ENCODE data around the gene OR51T1. TPM values are rescaled to one million over a fixed set of nuclear protein-coding genes. Genes with fewer than 3 reads are reported as not detected.

The OR51T1 gene
- total RNA-seq, 1 donor from 2014 or later = not detected

GRCh38 chr11:4922304-4922703, 40.6 kb downstream of the OR51T1 start:
- H3K27me3 ChIP-seq = no peaks in the 10 kb centered on the region
- H3K9me3 ChIP-seq = no peaks in the 10 kb centered on the region
- no peaks in the 10 kb centered on the region for H3K36me3 ChIP-seq
- no peaks in the 10 kb centered on the region for H3K4me1 ChIP-seq
- TF ChIP-seq POLR2A (IDR thresholded peaks at IDR 0.05) = no peak
- no peak for TF ChIP-seq CTCF (IDR thresholded peaks at IDR 0.05)
- TF ChIP-seq POLR2AphosphoS5 (IDR thresholded peaks at IDR 0.05; ENCODE audit: insufficient read depth in 1 of 2, low read depth in 1 of 2) = no peak
- intact Hi-C loops (cut with DNase I) = no loop called here
- H3K27ac ChIP-seq = no peak overlapping the region
- no peak for DNase-seq (ENCODE audit: extremely low spot score in 2 of 2)
- H3K4me3 ChIP-seq = no peak overlapping the region

- Histone ChIP-seq H3K27me3 (no peaks in the 10 kb centered on the region), H3K36me3 (no peaks in the 10 kb centered on the region), H3K27ac (no peak within 1 kb of the TSS), H3K4me1 (no peaks in the 10 kb centered on the region), H3K4me3 (no peak within 1 kb of the TSS), H3K9me3 (no peaks in the 10 kb centered on the region)
- intact Hi-C loops (cut with DNase I) = no loop called here
- no peak for DNase-seq (ENCODE audit: extremely low spot score in 2 of 2)
- TF ChIP-seq POLR2AphosphoS5 (IDR thresholded peaks at IDR 0.05; ENCODE audit: insufficient read depth in 1 of 2, low read depth in 1 of 2) (no peak), POLR2A (IDR thresholded peaks at IDR 0.05) (no peak), CTCF (IDR thresholded peaks at IDR 0.05) (no peak)
These were observed 42.5 kb downstream of the OR51T1 start, which contains the start of gene OR51G1 for GRCh38 chr11:4924239-4924638. OR51G1 (minus strand) TSS chr11:4924339; CDS start chr11:4924339, 0 bp downstream.

GRCh38 chr11:4926608-4927007, 44.9 kb downstream of the OR51T1 start:
- DNase-seq (ENCODE audit: extremely low spot score in 2 of 2) = no peak
- intact Hi-C loops (cut with DNase I) = no loop called here
- H3K4me1 ChIP-seq = no peaks in the 10 kb centered on the region
- H3K27ac ChIP-seq = no peak overlapping the region
- no peaks in the 10 kb centered on the region for H3K9me3 ChIP-seq
- no peak overlapping the region for H3K4me3 ChIP-seq
- no peaks in the 10 kb centered on the region for H3K36me3 ChIP-seq
- TF ChIP-seq POLR2AphosphoS5 (IDR thresholded peaks at IDR 0.05; ENCODE audit: insufficient read depth in 1 of 2, low read depth in 1 of 2) = no peak
- no peak for TF ChIP-seq POLR2A (IDR thresholded peaks at IDR 0.05)
- no peak for TF ChIP-seq CTCF (IDR thresholded peaks at IDR 0.05)
- H3K27me3 ChIP-seq = no peaks in the 10 kb centered on the region

Other genes with a start within 250 kb of the OR51T1 start
- gene OR51D1, start 244.4 kb upstream of the OR51T1 start, total RNA-seq = not detected
- 0.25 TPM for gene OR51E1, start 237.9 kb upstream of the OR51T1 start, total RNA-seq
- 0.98 TPM for gene OR51E2, start 184.0 kb upstream of the OR51T1 start, total RNA-seq
- gene MMP26, start 177.1 kb upstream of the OR51T1 start, total RNA-seq = not detected
- gene OR51F1, start 112.0 kb upstream of the OR51T1 start, total RNA-seq = not detected
- not detected for gene OR52R1, start 77.5 kb upstream of the OR51T1 start, total RNA-seq
- not detected for gene OR51F2, start 60.6 kb upstream of the OR51T1 start, total RNA-seq
- not detected for gene OR51S1, start 32.7 kb upstream of the OR51T1 start, total RNA-seq
- not detected for gene OR51A7, start 21.9 kb downstream of the OR51T1 start, total RNA-seq
- not detected for gene OR51G2, start 37.5 kb downstream of the OR51T1 start, total RNA-seq
- gene OR51G1, start 42.4 kb downstream of the OR51T1 start, total RNA-seq = not detected
- not detected for gene OR51A4, start 65.7 kb downstream of the OR51T1 start, total RNA-seq
- gene OR51A2, start 73.8 kb downstream of the OR51T1 start, total RNA-seq = not detected
- not detected for gene OR51L1, start 113.0 kb downstream of the OR51T1 start, total RNA-seq
- not detected for gene OR52J3, start 164.6 kb downstream of the OR51T1 start, total RNA-seq
- gene OR52E2, start 177.7 kb downstream of the OR51T1 start, total RNA-seq = not detected
- not detected for gene OR52E1, start 187.7 kb downstream of the OR51T1 start, total RNA-seq

Data from vagina (tissue), 2 donors.